RWPE2 (cell line): ENCODE data around the gene FBXO11.

ENCODE experiments used
- ATAC-seq: fragments of 200-7000 bp; cut with Tn5 transposase; 3 replicates; pipeline ENCODE4 v1.9.1; 2021; ENCODE audit warnings: low read depth
- DNase-seq: peaks from one replicate; pipeline ENCODE4 v3.0.0-alpha.2; 2020; ENCODE audit warnings: low spot score
- H3K27ac ChIP-seq: fragments of 450-650 bp; 2 replicates; pipeline ENCODE4 v1.5.1; 2017; ENCODE audit warnings: mild to moderate bottlenecking; ENCODE audit not compliant: poor library complexity, severe bottlenecking
- H3K27me3 ChIP-seq: fragments of 250-450 bp; sonication (Bioruptor Pico); 2 replicates; pipeline ENCODE4 v1.5.1; 2021; ENCODE audit warnings: mild to moderate bottlenecking, moderate library complexity; ENCODE audit not compliant: insufficient read depth, poor library complexity, severe bottlenecking
- H3K36me3 ChIP-seq: fragments of 250-450 bp; sonication (Bioruptor Pico); 2 replicates; pipeline ENCODE4 v1.5.1; 2020; ENCODE audit warnings: low read depth, mild to moderate bottlenecking, moderate library complexity
- H3K4me1 ChIP-seq: fragments of 250-450 bp; sonication (Bioruptor Pico); 2 replicates; pipeline ENCODE4 v1.5.1; 2021; ENCODE audit warnings: mild to moderate bottlenecking, moderate library complexity; ENCODE audit not compliant: insufficient read depth, poor library complexity, severe bottlenecking
- H3K4me3 ChIP-seq: fragments of 250-450 bp; sonication (Bioruptor Pico); 2 replicates; pipeline ENCODE4 v1.5.1; 2021; ENCODE audit warnings: mild to moderate bottlenecking, moderate library complexity; ENCODE audit not compliant: severe bottlenecking
- H3K9me3 ChIP-seq: fragments of 250-450 bp; sonication (Bioruptor Pico); 2 replicates; pipeline ENCODE4 v1.5.1; 2021; ENCODE audit warnings: mild to moderate bottlenecking, moderate library complexity; ENCODE audit not compliant: severe bottlenecking
- CTCF ChIP-seq: fragments of 450-650 bp; IDR thresholded peaks from one replicate; pipeline ENCODE4 v1.5.1; 2017; ENCODE audit warnings: mild to moderate bottlenecking, moderate library complexity; ENCODE audit not compliant: poor library complexity, severe bottlenecking

The FBXO11 gene

GRCh38 chr2:47741637-47742036 lies 164.7 kb downstream of the FBXO11 start:
- Histone ChIP-seq H3K9me3 (no peaks in the 10 kb centered on the region), H3K4me3 (no peak overlapping the region), H3K27me3 (no peaks in the 10 kb centered on the region), H3K36me3 (no peaks in the 10 kb centered on the region), H3K27ac (no peak overlapping the region), H3K4me1 (no peaks in the 10 kb centered on the region)
- ATAC-seq: no peak
- no peak for TF ChIP-seq CTCF
- DNase-seq: no peak

- ATAC-seq (no peak), DNase-seq (no peak)
- H3K9me3 ChIP-seq: no peaks in the 10 kb centered on the region
- no peaks in the 10 kb centered on the region for H3K36me3 ChIP-seq
- TF ChIP-seq CTCF: no peak
- no peaks in the 10 kb centered on the region for H3K27me3 ChIP-seq
- H3K27ac ChIP-seq: no peak overlapping the region
- H3K4me1 ChIP-seq: no peaks in the 10 kb centered on the region
- no peak overlapping the region for H3K4me3 ChIP-seq
These were observed 165.2 kb downstream of the FBXO11 start for GRCh38 chr2:47741101-47741500.
